Measurements from ENCODE around the gene PTPRN2.

- TF ChIP-seq CTCF (conservative IDR thresholded peaks at IDR 0.05) (no peak), EZH2 (IDR thresholded peaks at IDR 0.05; ENCODE audit: low read depth) (no peak)
Measured at GRCh38 chr7:158126661-158127060, 461.0 kb downstream of the PTPRN2 start.

Measured in PC-9 (cell line).